Measurements from ENCODE around the gene TBC1D1.

The TBC1D1 gene

DNA sequence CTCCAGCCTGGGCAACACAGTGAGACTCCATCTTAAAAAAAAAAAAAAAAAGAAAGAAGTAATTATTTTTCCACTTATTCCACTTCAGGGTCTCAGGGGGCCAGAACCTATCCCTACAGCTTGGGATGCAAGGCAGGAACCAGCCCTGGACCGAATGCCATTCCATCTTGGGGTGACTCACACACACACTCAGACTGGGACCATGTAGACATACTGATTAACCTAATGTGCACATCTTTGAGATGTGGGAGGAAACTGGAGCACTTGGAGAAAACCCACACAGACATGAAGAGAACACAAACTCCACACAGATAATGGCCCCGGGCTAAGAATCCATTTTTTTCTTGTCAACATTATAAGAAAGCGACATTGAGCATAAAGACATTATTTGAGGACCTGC, 201.8 kb downstream of the TBC1D1 start:
- no peak overlapping the region for H3K27ac ChIP-seq
- TF ChIP-seq ZFX (IDR thresholded peaks at IDR 0.05) = no peak
- TF ChIP-seq, protein P1, sequence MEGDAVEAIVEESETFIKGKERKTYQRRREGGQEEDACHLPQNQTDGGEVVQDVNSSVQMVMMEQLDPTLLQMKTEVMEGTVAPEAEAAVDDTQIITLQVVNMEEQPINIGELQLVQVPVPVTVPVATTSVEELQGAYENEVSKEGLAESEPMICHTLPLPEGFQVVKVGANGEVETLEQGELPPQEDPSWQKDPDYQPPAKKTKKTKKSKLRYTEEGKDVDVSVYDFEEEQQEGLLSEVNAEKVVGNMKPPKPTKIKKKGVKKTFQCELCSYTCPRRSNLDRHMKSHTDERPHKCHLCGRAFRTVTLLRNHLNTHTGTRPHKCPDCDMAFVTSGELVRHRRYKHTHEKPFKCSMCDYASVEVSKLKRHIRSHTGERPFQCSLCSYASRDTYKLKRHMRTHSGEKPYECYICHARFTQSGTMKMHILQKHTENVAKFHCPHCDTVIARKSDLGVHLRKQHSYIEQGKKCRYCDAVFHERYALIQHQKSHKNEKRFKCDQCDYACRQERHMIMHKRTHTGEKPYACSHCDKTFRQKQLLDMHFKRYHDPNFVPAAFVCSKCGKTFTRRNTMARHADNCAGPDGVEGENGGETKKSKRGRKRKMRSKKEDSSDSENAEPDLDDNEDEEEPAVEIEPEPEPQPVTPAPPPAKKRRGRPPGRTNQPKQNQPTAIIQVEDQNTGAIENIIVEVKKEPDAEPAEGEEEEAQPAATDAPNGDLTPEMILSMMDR (conservative IDR thresholded peaks at IDR 0.05) = no peak

DNA sequence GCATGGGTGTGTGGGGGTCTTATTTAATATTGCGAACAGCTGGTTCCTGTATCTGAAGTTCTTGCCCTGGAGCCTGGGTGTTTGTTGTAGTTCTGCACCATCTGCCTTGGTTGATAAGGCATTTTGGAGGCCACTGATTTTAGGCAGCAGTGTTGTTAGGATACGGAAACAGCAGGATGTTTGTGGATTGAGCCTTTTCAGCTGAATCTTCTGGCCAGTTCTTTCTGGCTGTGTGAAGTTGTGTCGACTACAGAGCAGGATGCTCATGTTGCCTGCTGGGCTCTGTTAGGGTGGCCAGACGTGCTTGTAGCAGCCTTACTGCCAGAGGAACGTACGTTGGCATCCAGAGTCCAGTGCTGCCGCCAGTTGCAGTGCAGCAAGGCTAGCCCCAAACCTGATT, 203.5 kb downstream of the TBC1D1 start:
- TF ChIP-seq, protein P1 (conservative IDR thresholded peaks at IDR 0.05) = no peak
- no peak for TF ChIP-seq ZFX (IDR thresholded peaks at IDR 0.05)
- H3K27ac ChIP-seq = no peak overlapping the region

DNA sequence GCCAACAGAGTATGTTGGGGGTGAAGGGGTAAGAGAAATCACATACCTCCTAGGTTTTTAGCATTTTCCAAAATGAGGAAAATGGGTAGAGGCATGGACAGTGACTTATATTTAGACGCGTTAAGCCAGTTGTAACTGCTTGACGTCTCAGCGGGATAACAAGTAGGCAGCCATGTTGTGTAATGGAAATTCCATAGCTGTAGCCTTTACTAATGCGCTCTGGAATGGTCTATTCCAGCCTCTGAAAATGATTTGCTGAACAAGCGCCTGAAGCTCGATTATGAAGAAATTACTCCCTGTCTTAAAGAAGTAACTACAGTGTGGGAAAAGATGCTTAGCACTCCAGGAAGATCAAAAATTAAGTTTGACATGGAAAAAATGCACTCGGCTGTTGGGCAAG, 204.8 kb downstream of the TBC1D1 start:
- TF ChIP-seq, protein P1 (conservative IDR thresholded peaks at IDR 0.05) = no peak
- TF ChIP-seq ZFX (IDR thresholded peaks at IDR 0.05) = no peak
- H3K27ac ChIP-seq = no peak overlapping the region

DNA sequence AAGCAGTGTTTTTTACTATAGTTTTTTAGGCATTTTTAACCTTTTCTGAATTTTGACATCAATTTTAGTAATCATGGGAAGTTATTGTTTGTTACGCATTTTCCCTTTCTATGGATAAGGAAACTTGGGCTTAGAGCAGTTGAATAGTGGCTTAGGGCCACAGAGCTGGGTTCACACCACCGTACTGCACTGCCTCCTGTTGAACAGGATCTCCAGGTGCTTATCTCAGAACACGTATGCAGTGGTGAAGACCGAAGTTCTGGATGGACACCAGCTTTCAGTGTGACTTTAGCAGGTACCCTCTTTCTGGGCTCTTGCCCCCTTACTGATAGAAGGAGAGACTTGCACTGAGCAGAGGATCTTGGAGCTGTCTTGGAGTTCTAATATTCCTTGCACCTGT, 206.9 kb downstream of the TBC1D1 start:
- TF ChIP-seq ZFX (IDR thresholded peaks at IDR 0.05) = no peak
- TF ChIP-seq, protein P1 (conservative IDR thresholded peaks at IDR 0.05) = no peak
- no peak overlapping the region for H3K27ac ChIP-seq

DNA sequence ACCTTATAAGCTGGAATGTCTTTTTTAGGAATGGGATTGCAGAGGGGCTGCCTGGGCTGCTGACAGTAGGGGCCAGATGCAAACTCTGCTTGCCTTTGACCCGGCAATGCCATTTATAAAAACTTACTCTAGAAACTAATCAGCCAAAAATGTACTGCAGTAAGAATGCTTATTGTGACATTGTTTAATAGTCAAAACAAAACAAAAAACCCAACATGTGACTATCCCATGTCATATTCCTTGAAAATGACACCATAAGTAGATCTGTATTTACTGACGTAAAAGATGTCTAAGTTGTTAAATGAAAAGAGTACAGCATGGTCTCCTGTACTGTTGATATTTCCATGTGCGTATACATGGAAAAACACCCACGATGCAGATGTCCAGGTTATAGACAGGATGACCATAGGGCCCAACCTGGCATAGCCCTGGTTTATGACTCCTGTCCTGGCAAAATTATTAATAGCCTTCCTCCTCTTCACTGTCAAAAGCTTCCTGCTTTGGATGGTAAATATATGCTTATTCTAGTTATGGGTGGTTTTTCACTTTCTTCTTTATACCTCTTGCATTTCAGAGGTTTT, 208.2 kb downstream of the TBC1D1 start:
- TF ChIP-seq ZFX (IDR thresholded peaks at IDR 0.05) = no peak
- TF ChIP-seq, protein P1 (conservative IDR thresholded peaks at IDR 0.05) = no peak
- H3K27ac ChIP-seq = no peak overlapping the region

DNA sequence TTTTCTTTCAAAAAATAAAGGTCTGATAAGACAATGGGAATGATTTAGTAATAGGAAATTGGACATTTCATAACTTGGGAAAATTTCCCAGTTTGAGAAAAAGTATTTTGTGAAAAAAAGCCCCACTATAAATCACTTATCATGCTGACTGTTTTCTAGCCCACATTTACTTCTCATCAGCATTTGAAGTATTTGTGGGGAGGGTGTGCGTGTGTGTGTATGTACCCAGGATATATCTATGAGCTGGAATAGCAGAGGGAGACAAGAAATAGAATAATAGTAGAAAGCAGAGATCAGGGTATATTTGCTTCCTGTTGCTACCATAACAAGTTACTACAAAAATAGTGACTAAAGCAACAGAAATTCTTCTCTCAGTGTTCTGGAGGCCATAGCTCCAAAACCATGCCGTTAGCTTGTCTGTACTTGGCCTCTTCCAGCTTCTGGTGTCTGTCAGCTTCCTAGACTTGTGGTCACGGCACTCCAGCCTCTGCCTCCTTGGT, 209.1 kb downstream of the TBC1D1 start:
- no peak overlapping the region for H3K27ac ChIP-seq
- TF ChIP-seq, protein P1 (conservative IDR thresholded peaks at IDR 0.05) = no peak
- TF ChIP-seq ZFX (IDR thresholded peaks at IDR 0.05) = no peak

DNA sequence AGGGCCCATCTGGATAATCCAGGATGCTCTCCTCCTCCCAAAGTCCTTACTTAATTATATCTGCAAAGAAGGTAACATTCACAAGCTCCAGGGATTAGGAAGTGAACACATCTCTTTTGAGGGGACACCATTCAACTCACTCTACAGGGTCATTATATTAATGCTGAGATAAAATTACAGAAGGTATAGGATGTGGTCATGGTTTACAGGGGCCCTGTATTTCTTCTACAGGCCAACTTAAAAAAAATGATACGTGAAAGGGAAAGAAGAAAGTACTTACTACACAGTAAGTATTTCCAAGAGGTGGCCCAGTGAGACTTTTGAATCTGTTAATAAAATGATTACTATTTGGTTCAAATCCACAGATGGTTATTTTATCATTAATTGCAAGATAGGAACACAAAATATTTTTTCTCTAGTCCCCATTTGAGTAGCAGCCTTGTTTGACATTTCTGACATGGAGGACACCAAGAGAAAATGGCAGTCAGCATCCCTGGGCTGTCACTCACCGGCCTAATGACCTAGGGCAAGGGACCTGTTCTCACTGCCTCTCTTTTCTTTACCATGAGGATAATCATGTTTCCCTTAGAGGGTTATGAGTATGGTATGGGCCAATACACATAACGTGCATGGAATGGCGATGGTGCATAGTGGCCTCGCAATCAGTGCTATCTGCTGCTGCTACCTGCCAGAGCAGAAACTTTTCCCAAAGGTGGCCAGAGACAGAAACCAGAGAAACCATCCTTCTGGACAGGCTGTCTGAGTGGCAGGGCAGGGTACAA, 209.8 kb downstream of the TBC1D1 start:
- no peak overlapping the region for H3K27ac ChIP-seq
- TF ChIP-seq, protein P1 (conservative IDR thresholded peaks at IDR 0.05) = no peak
- TF ChIP-seq ZFX (IDR thresholded peaks at IDR 0.05) = no peak
